Measurements from ENCODE around the gene OR2T2. TPM values are rescaled to one million over a fixed set of nuclear protein-coding genes. Genes with fewer than 3 reads are reported as not detected.
"Not testable (repeated sequence)": the region's sequence is repeated elsewhere in the genome, so short reads cannot be mapped to it uniquely, and the experiment has no call there.

The OR2T2 gene, protein sequence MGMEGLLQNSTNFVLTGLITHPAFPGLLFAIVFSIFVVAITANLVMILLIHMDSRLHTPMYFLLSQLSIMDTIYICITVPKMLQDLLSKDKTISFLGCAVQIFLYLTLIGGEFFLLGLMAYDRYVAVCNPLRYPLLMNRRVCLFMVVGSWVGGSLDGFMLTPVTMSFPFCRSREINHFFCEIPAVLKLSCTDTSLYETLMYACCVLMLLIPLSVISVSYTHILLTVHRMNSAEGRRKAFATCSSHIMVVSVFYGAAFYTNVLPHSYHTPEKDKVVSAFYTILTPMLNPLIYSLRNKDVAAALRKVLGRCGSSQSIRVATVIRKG
- total RNA-seq, result not detected

DNA sequence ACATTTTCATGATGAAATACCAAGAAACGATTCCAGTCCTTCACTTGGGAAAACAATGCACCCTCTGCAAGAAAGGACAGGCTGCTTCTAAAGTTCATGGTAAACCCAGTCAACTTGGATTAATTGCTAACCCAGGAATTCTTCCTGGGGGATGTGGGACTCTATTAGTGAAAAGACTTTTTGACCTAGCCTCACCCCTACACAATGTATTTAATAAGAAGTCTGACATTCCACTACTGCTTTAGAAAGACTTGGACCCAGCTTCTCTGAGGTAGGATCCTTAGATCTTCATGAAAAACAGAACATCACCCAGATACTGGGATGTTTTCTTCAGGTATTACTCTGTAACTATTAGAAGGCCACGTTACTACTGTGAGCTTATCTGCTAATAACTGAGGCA, at the start of gene OR2T2:
OR2T2 (plus strand) TSS at position 239 of the 400 bp plus-strand sequence. CDS start 7,161 bp downstream, outside the sequence.
- WGBS, 2 donors, result 56 to 63% methylated on average over 2 of the region's 2 CpGs
- H3K4me3 ChIP-seq (ENCODE audit: low read depth, poor library complexity, severe bottlenecking); intact Hi-C loops (cut with DNase I; ENCODE audit: low total_unique reads); DNase-seq (ENCODE audit: low spot score in 2 of 2): not testable (repeated sequence)

DNA sequence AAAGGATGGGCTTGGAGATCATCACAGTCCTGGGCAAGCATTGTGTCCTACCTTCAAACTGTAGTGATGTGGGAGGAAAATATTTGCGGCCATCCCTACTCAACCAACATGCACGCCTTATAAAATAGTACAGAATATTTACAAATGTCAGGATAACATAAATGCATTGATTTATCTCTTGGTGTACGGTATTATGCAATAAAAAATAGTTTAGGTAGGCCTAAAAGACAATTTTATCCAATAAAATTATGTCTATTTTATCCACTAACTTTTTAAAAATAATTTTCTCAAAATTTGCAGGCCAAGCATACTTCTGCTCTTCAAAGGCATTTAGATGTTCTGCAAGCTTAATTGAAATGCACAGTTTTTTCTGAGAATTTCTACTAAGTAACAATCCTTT, 42.7 kb upstream of the OR2T2 start, which contains the start of gene OR2T1:
OR2T1 (plus strand) TSS at position 301 of the 400 bp plus-strand sequence. CDS start 3,100 bp downstream, outside the sequence.
- TF ChIP-seq POLR2A (IDR thresholded peaks at IDR 0.05), result no peak
- TF ChIP-seq, protein P1, sequence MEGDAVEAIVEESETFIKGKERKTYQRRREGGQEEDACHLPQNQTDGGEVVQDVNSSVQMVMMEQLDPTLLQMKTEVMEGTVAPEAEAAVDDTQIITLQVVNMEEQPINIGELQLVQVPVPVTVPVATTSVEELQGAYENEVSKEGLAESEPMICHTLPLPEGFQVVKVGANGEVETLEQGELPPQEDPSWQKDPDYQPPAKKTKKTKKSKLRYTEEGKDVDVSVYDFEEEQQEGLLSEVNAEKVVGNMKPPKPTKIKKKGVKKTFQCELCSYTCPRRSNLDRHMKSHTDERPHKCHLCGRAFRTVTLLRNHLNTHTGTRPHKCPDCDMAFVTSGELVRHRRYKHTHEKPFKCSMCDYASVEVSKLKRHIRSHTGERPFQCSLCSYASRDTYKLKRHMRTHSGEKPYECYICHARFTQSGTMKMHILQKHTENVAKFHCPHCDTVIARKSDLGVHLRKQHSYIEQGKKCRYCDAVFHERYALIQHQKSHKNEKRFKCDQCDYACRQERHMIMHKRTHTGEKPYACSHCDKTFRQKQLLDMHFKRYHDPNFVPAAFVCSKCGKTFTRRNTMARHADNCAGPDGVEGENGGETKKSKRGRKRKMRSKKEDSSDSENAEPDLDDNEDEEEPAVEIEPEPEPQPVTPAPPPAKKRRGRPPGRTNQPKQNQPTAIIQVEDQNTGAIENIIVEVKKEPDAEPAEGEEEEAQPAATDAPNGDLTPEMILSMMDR (IDR thresholded peaks at IDR 0.05), result no peak
- intact Hi-C loops (cut with DNase I; ENCODE audit: low total_unique reads), result no loop called here
- 65 to 73% methylated on average over 3 of the region's 3 CpGs for WGBS, 2 donors
- no peak within 1 kb of the TSS for H3K4me3 ChIP-seq (ENCODE audit: low read depth, poor library complexity, severe bottlenecking)
- no peak for DNase-seq (ENCODE audit: low spot score in 2 of 2)

DNA sequence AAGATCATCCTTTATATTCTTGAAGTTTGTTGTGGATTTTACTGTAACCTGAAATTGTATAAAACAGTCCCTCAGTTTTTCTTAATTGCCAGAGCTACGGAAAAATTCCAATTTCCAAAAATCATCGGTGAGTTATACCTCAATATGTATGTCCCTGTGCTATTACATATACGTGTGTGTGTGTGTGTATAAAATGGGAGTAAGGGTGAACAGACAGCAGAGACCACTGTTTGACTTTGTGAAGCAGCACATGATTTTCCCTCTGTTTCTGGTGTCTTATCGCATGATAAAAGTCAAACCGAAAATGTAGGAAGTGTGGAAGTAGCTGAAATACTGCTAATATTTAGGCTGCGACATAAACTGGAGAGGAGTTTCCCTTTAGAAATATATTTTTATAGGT, 41.4 kb upstream of the OR2T2 start:
- WGBS, 2 donors, result 88% methylated on average over 6 of the region's 6 CpGs
- DNase-seq (ENCODE audit: low spot score in 2 of 2), result no peak
- intact Hi-C loops (cut with DNase I; ENCODE audit: low total_unique reads), result no loop called here
- no peak overlapping the region for H3K4me3 ChIP-seq (ENCODE audit: low read depth, poor library complexity, severe bottlenecking)
- TF ChIP-seq, protein P1 (IDR thresholded peaks at IDR 0.05), result no peak
- no peak for TF ChIP-seq POLR2A (IDR thresholded peaks at IDR 0.05)

DNA sequence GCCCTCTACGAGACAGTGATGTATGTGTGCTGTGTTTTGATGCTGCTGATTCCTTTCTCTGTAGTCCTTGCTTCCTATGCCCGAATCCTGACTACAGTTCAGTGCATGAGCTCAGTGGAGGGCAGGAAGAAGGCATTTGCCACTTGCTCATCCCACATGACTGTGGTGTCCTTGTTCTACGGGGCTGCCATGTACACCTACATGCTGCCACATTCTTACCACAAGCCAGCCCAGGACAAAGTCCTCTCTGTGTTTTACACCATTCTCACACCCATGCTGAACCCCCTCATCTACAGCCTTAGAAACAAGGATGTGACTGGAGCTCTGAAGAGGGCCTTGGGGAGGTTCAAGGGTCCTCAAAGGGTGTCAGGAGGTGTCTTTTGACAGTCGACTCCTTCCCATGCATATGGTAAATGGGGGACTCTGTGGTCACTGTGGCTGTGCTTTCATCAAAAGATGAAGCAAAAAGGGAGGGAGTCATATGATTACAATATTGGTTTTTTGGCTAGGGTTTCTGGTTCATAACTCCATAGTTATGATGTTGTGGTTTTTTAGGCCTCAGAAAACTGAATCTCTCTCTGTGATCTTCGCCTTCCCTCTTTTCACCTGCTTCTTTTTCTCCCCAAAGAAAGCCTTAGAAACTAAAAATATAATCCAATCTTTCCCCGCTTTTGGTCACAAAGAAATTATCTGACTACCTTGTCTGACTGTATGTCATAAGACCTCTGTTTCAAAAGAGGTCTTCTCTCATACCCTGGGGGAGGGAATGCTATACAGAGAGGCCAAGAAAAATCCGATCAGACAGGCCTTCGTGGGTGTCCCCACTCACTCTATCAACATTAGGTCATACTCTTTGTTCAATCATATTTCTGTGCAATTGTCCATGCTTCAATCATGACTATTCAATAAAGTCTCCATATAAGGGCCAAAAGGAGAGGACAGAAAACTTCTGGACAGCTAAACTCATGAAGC, 38.4 kb upstream of the OR2T2 start:
- 64% methylated on average over 8 of the region's 8 CpGs for WGBS, 2 donors
- H3K4me3 ChIP-seq (ENCODE audit: low read depth, poor library complexity, severe bottlenecking), result no peak overlapping the region
- TF ChIP-seq POLR2A (IDR thresholded peaks at IDR 0.05), result no peak
- TF ChIP-seq, protein P1 (IDR thresholded peaks at IDR 0.05), result no peak
- intact Hi-C loops (cut with DNase I; ENCODE audit: low total_unique reads), result no loop called here
- no peak for DNase-seq (ENCODE audit: low spot score in 2 of 2)

DNA sequence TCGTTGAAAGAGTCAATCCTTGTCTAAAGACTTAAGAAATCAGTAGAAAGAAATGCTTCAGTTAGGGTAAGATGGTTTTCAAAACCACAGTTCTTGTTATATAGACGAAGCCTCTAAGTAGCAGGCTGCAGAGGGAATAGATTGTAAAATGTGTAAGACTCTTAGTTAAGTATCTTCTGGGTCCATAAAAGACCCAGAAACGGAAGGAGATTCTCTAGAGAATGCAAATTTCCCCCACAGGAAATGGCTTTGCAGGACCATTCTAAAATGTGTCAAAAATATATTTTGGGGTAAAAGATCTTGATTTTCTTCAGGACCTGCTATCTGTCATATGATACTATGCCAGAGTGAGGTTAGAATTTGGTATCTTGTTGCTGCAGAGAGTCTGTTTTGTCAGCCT, 29.2 kb upstream of the OR2T2 start:
- TF ChIP-seq, protein P1 (IDR thresholded peaks at IDR 0.05), result no peak
- no peak for TF ChIP-seq POLR2A (IDR thresholded peaks at IDR 0.05)
- 47 to 51% methylated on average over 3 of the region's 3 CpGs for WGBS, 2 donors
- no peak overlapping the region for H3K4me3 ChIP-seq (ENCODE audit: low read depth, poor library complexity, severe bottlenecking)
- intact Hi-C loops (cut with DNase I; ENCODE audit: low total_unique reads), result no loop called here
- no peak for DNase-seq (ENCODE audit: low spot score in 2 of 2)

DNA sequence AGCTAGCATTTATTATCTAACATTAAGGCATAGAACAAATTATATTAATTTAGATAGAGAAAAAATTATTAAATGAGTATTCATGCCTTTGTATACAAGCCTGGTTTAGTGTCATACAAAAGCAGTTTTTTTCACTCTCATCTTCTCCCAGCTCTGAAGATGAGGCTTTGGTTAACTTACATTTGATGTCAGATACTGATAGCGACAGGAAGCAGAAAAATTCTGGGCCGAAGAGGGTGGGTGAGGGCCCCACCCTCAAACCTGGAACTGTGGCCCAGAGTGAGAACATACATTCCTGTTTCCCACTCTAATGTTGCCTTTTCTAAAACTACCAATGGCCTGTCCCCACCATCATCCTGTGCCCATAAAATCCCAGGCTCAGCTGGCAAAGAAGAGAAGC, 27.6 kb upstream of the OR2T2 start:
- no peak for TF ChIP-seq POLR2A (IDR thresholded peaks at IDR 0.05)
- TF ChIP-seq, protein P1 (IDR thresholded peaks at IDR 0.05), result no peak
- no peak overlapping the region for H3K4me3 ChIP-seq (ENCODE audit: low read depth, poor library complexity, severe bottlenecking)
- DNase-seq (ENCODE audit: low spot score in 2 of 2), result no peak
- 69 to 78% methylated on average over 2 of the region's 2 CpGs for WGBS, 2 donors
- intact Hi-C loops (cut with DNase I; ENCODE audit: low total_unique reads), result no loop called here

Data from lower leg skin (tissue), 4 donors.